GM12878 (cell line): ENCODE measurements around the gene SHQ1. TPM values are rescaled to one million over a fixed set of nuclear protein-coding genes. Genes with fewer than 3 reads are reported as not detected.

Source experiments
- ATAC-seq: fragments of 200-7000 bp; cut with Tn5 transposase; 3 replicates; pipeline ENCODE4 v1.9.1; 2020; ENCODE audit warnings: mild to moderate bottlenecking, moderate library complexity
- BruUV-seq: library from RNA; stranded (reverse); fragments of 400-500 nt; replicated peaks from 2 replicates; lab custom pipeline; 2021; lab: Mats Ljungman, UMichigan
- CTCF ChIA-PET: fragments of 300-600 bp; sonication (Branson Sonifier 250); formaldehyde crosslinking; extraction: SDS; loops from one replicate; lab custom pipeline; 2021; ENCODE audit warnings: inconsistent platforms; lab: Yijun Ruan, JAX
- POLR2A ChIA-PET: fragments of 350-600 bp; formaldehyde crosslinking; extraction: SDS; loops from one replicate; lab custom pipeline; 2021; ENCODE audit warnings: inconsistent platforms; lab: Charles Lee
- RAD21 ChIA-PET: fragments of 300-600 bp; sonication (Branson Sonifier 250); formaldehyde crosslinking; loops from one replicate; lab custom pipeline; 2023; ENCODE audit warnings: antibody characterized with exemption; ENCODE audit not compliant: unreplicated experiment; lab: Charles Lee
- SMC1A ChIA-PET: fragments of 300-600 bp; sonication (Branson Sonifier 250); formaldehyde crosslinking; loops from one replicate; lab custom pipeline; 2023; ENCODE audit not compliant: unreplicated experiment, uncharacterized antibody; lab: Charles Lee
- DNase-seq: peaks from one replicate; pipeline ENCODE4 v3.0.0-alpha.2; 2011; ENCODE audit warnings: low read depth, low spot score
- FAIRE-seq: peaks from 3 replicates; lab custom pipeline; 2011; peaks lifted over from hg19 to GRCh38; lab: Jason Lieb, UNC
- H2AFZ ChIP-seq: 2 replicates; pipeline ENCODE4 v1.6.0; 2011; ENCODE audit warnings: low read depth, low read length, control low read depth; ENCODE audit not compliant: control insufficient read depth
- H3K27ac ChIP-seq: 2 replicates; pipeline ENCODE4 v1.5.1; 2011; ENCODE audit warnings: control low read depth; ENCODE audit not compliant: control insufficient read depth, insufficient read depth
- H3K27me3 ChIP-seq, 2 experiments: replicated peaks in 1 of 2; 2 replicates each; pipeline versions ENCODE4 v1.6.0 to v1.6.1; 2011; ENCODE audit warnings: low read length in 1 of 2; ENCODE audit not compliant: control insufficient read depth in 2 of 2, insufficient read depth in 2 of 2
- H3K36me3 ChIP-seq, 2 experiments: 2 replicates each; pipeline ENCODE4 v1.5.1; 2011; ENCODE audit warnings: low read length in 1 of 2; ENCODE audit not compliant: control insufficient read depth in 2 of 2, insufficient read depth in 2 of 2
- H3K4me1 ChIP-seq: 2 replicates; pipeline ENCODE4 v1.6.1; 2011; ENCODE audit warnings: mild to moderate bottlenecking, low read length, moderate library complexity, mixed read lengths; ENCODE audit not compliant: control insufficient read depth, insufficient read depth
- H3K4me2 ChIP-seq: 2 replicates; pipeline ENCODE4 v1.6.0; 2011; ENCODE audit warnings: control low read depth; ENCODE audit not compliant: control insufficient read depth, insufficient read depth
- H3K4me3 ChIP-seq: fragments of 200-600 bp; sonication (generic); 2 replicates; pipeline ENCODE4 v1.5.1; 2016
- H3K79me2 ChIP-seq: 2 replicates; pipeline ENCODE4 v1.6.0; 2011; ENCODE audit warnings: low read length; ENCODE audit not compliant: control insufficient read depth, insufficient read depth
- H3K9ac ChIP-seq: 2 replicates; pipeline ENCODE4 v1.8.0; 2011; ENCODE audit warnings: low read length, control low read depth, mixed read lengths; ENCODE audit not compliant: control insufficient read depth, insufficient read depth
- H3K9me3 ChIP-seq: replicated peaks from 3 replicates; pipeline ENCODE4 v1.5.1; 2011; ENCODE audit warnings: mild to moderate bottlenecking, low read length; ENCODE audit not compliant: control insufficient read depth, insufficient read depth
- H4K20me1 ChIP-seq: 2 replicates; pipeline ENCODE4 v1.6.0; 2011; ENCODE audit not compliant: control insufficient read depth, insufficient read depth
- CHD4 ChIP-seq: fragments of 200-600 bp; sonication (generic); IDR thresholded peaks from 2 replicates; pipeline ENCODE4 v1.6.1; 2016; ENCODE audit warnings: mild to moderate bottlenecking
- IRF4 ChIP-seq: IDR thresholded peaks from 2 replicates; pipeline ENCODE4 v1.6.1; 2011; ENCODE audit warnings: low read depth, low read length
- KDM1A ChIP-seq: fragments of 200-600 bp; sonication (generic); IDR thresholded peaks from 2 replicates; pipeline ENCODE4 v1.6.1; 2016; ENCODE audit warnings: borderline replicate concordance
- NFYA ChIP-seq: IDR thresholded peaks from 2 replicates; pipeline ENCODE4 v1.6.1; 2011; ENCODE audit warnings: low read depth, mild to moderate bottlenecking, low read length, improper control_type of control experiment, borderline replicate concordance
- ZNF207 ChIP-seq: fragments of 450-650 bp; IDR thresholded peaks from 2 replicates; pipeline ENCODE4 v1.6.1; 2014; ENCODE audit warnings: antibody characterized with exemption, mild to moderate bottlenecking, borderline replicate concordance
- WGBS: methylation state at CpG from one replicate; pipeline ENCODE4 v1.1.6; 2016; ENCODE audit warnings: low lambda C conversion rate; ENCODE audit not compliant: insufficient replicate concordance, insufficient coverage; ENCODE audit errors: missing lambda C conversion rate; 5-methylcytosine and 5-hydroxymethylcytosine counted together
- in situ Hi-C: fragments of 300-500 bp; cut with MboI; formaldehyde crosslinking; loops from 9 replicates; pipeline ENCODE4 v1.14.3; 2018; ENCODE audit warnings: mixed read lengths
- intact Hi-C: fragments of 100-400 bp; cut with micrococcal nuclease; formaldehyde crosslinking; loops from one replicate; pipeline ENCODE4 v1.14.2; 2022; ENCODE audit not compliant: unreplicated experiment
- polyA plus RNA-seq, 11 experiments: library from polyadenylated mRNA; depleted of rRNA in 4 of 11; unstranded in 6 of 11; stranded (reverse) in 5 of 11; fragments of >200 nt; fragmentation: Nextera tagmentation in 4 of 11; fragmentation: Illumina TruSeq in 1 of 11; extraction: Ambion mirVana in 4 of 11; extraction: Trizol in 1 of 11; gene quantifications; 1 replicate in 1 of 11; 2 replicates in 10 of 11; pipeline versions ENCODE4 v1.2.1 to v1.2.3, GENCODE V29; 2011 to 2016; ENCODE audit warnings: inconsistent platforms in 2 of 11, missing spikeins in 2 of 11, low read depth in 1 of 11
- total RNA-seq, 4 experiments: library from RNA; depleted of rRNA in 3 of 4; stranded (reverse); fragments of >200 nt in 3 of 4; fragmentation: Illumina TruSeq in 1 of 4; extraction: Trizol in 1 of 4; gene quantifications; 2 replicates each; pipeline versions ENCODE4 v1.2.1 to v1.2.3, GENCODE V29; 2013 to 2021
- TF ChIP-seq, protein P1 (sequence below): fragments of 450-650 bp; IDR thresholded peaks from 2 replicates; pipeline ENCODE4 v1.6.1; 2017; ENCODE audit warnings: borderline replicate concordance
- TF ChIP-seq, protein P2 (sequence below): fragments of 450-650 bp; IDR thresholded peaks from 2 replicates; pipeline ENCODE4 v1.6.1; 2017; ENCODE audit warnings: mild to moderate bottlenecking, moderate library complexity
- TF ChIP-seq, protein P3 (sequence below): IDR thresholded peaks from 2 replicates; pipeline ENCODE4 v1.6.1; 2012; ENCODE audit warnings: low read length, inconsistent platforms

The SHQ1 gene
- total and polyA plus RNA-seq, 10 of the 15 experiments (the other 5 are each of a cell fraction or from before 2014, with no cell fraction given): 12.6 to 51.7 (median 24.5) TPM

DNA sequence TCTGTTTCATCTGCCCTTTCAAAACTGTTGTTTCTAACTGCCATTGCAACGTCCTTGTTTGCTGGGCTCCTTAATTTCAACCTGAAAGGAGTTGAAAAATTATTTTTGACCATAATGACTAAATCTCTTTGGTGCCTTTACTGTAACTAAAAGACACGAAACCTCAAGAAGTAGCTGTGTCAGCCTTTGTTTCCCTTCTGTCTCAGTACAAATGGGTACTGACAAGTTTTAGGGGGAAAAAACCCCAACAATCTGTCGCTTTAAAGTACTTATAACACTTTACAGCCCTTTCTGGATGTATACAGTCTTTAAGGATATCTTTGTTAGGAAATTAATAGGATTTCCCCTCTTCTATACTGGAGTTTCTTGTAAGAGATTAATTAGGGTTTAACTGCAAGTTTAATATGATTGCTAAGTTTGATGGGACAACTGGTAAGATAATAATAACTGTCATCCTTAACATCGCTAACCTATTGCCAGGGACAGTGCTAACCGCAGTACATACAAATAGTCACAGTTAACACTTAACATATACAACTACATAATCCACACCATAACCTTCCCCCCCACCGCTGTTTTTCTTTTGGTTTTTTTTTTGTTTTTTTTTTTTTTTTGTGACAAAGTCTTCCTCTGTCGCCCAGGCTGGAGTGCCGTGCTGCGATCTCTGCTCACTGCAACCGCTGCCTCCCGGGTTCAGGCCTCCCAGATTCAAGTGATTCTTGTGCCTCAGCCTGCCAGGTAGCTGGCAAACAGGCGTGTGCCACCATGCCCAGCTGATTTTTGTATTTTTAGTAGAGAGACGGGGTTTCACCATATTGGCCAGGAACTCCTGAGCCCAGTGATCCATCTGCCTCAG lies 41.3 kb upstream of the SHQ1 start:
- Histone ChIP-seq H3K27ac (no peak overlapping the region), H3K9me3 (no peaks in the 10 kb centered on the region), H3K79me2 (no peaks in the 10 kb centered on the region), H3K4me3 (no peak overlapping the region), H3K36me3 (no peaks in the 10 kb centered on the region), H3K9ac (no peak overlapping the region), H3K4me2 (no peak overlapping the region), H3K4me1 (0 out of 2 replicates have a peak, but pooled peaks cover 5% of the 10 kb centered on the region), H4K20me1 (no peaks in the 10 kb centered on the region), H3K27me3 (peaks cover 3 to 4% of the 10 kb centered on the region in 2 experiments; a peak in 3 of 4 replicates)
- SMC1A ChIA-PET: interaction anchor here (1.6 kb wide), 1 partner anchor 12 kb away, joined by 3 read pairs; no protein-coding TSS in a partner anchor
- DNase-seq: no peak
- 52% methylated on average over 12 of the region's 13 CpGs for WGBS
- no TSS peak for BruUV-seq
- intact Hi-C loops: no loop called here
- no peak for TF ChIP-seq IRF4
- TF ChIP-seq KDM1A: no peak
- no peak for TF ChIP-seq CHD4
- TF ChIP-seq, protein P1, sequence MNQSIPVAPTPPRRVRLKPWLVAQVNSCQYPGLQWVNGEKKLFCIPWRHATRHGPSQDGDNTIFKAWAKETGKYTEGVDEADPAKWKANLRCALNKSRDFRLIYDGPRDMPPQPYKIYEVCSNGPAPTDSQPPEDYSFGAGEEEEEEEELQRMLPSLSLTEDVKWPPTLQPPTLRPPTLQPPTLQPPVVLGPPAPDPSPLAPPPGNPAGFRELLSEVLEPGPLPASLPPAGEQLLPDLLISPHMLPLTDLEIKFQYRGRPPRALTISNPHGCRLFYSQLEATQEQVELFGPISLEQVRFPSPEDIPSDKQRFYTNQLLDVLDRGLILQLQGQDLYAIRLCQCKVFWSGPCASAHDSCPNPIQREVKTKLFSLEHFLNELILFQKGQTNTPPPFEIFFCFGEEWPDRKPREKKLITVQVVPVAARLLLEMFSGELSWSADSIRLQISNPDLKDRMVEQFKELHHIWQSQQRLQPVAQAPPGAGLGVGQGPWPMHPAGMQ: no peak
- TF ChIP-seq, protein P2, sequence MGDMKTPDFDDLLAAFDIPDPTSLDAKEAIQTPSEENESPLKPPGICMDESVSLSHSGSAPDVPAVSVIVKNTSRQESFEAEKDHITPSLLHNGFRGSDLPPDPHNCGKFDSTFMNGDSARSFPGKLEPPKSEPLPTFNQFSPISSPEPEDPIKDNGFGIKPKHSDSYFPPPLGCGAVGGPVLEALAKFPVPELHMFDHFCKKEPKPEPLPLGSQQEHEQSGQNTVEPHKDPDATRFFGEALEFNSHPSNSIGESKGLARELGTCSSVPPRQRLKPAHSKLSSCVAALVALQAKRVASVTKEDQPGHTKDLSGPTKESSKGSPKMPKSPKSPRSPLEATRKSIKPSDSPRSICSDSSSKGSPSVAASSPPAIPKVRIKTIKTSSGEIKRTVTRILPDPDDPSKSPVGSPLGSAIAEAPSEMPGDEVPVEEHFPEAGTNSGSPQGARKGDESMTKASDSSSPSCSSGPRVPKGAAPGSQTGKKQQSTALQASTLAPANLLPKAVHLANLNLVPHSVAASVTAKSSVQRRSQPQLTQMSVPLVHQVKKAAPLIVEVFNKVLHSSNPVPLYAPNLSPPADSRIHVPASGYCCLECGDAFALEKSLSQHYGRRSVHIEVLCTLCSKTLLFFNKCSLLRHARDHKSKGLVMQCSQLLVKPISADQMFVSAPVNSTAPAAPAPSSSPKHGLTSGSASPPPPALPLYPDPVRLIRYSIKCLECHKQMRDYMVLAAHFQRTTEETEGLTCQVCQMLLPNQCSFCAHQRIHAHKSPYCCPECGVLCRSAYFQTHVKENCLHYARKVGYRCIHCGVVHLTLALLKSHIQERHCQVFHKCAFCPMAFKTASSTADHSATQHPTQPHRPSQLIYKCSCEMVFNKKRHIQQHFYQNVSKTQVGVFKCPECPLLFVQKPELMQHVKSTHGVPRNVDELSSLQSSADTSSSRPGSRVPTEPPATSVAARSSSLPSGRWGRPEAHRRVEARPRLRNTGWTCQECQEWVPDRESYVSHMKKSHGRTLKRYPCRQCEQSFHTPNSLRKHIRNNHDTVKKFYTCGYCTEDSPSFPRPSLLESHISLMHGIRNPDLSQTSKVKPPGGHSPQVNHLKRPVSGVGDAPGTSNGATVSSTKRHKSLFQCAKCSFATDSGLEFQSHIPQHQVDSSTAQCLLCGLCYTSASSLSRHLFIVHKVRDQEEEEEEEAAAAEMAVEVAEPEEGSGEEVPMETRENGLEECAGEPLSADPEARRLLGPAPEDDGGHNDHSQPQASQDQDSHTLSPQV: no peak
- no peak for TF ChIP-seq NFYA
- TF ChIP-seq, protein P3, sequence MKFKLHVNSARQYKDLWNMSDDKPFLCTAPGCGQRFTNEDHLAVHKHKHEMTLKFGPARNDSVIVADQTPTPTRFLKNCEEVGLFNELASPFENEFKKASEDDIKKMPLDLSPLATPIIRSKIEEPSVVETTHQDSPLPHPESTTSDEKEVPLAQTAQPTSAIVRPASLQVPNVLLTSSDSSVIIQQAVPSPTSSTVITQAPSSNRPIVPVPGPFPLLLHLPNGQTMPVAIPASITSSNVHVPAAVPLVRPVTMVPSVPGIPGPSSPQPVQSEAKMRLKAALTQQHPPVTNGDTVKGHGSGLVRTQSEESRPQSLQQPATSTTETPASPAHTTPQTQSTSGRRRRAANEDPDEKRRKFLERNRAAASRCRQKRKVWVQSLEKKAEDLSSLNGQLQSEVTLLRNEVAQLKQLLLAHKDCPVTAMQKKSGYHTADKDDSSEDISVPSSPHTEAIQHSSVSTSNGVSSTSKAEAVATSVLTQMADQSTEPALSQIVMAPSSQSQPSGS: no peak
- TF ChIP-seq ZNF207: no peak
- TF ChIP-seq, all 136 proteins: peak for 0
- in situ Hi-C loops: no loop called here
- ATAC-seq: no peak
- no peak overlapping the region for H2AFZ ChIP-seq
- ChIA-PET POLR2A (no interaction called here), RAD21 (no interaction called here), CTCF (interaction anchor here (0.8 kb wide), 1 partner anchor 47 kb away, joined by 3 read pairs; no protein-coding TSS in a partner anchor)
- no peak for FAIRE-seq
